GM19099 (cell line): ENCODE data around the gene OR8G1.

Source experiments
- POLR2A ChIP-seq: IDR thresholded peaks from 3 replicates; pipeline ENCODE4 v1.6.1; 2011; ENCODE audit warnings: low read depth; ENCODE audit not compliant: insufficient read length; ENCODE audit errors: extremely low read depth

OR8G1 gene

DNA sequence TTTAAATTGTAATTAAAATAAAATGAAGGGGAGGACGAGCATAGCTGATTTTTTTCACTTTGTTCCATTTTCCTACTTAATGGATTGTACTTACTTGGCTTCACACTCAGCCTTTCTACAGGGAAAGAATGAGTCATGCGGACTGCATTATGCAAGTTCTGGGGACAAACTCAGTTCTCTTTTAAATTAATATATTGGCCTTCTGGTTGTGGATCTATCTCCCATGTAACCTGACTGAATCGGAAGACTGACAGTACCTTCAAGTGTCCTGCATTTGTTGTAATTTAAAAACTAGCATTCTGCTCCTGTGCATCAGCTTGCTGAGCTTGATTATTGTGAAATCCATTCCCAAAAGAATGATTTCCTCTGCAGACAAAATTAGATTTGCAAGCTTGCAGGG, 60.7 kb downstream of the OR8G1 start:
- TF ChIP-seq POLR2A = no peak

DNA sequence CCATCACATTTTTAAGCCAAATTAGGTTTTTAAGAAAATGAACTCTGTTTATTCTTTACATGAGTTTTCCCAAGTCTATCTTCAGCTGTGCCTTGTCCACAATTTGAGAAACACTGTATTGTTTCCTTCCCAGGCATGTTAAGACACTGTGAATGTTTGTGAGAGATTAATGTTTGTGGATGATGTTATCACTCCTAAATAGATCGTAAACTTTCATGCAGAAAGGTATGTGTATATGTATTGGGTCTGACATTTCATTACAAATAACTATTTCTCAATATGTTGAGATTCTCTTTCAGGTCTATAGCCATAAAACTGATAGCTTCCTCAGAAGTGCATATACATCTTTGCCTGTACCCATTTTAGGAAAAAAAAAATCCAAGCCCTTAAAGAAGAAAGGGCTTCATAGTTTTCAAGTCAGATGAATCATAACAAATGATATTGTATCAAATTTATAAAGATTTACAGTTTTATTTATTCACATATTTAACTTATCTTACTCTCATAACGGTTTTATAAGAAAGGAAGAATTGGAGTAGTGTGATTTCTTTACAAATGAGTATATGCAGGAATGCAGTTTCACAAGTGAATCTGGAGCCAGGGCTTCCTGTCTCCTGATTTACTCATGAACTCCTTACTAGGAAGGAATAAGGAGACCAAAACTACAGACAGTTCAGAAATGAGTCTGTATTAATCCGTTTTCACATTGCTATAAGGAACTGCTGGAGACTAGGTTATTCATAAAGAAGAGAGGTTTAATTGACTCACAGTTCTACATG, 61.6 kb downstream of the OR8G1 start:
- TF ChIP-seq POLR2A = no peak
